Vagina (tissue), 2 donors: ENCODE data around the gene AGFG1.

Experiments
- POLR2A ChIP-seq, 2 donors: fragments of 450-650 bp; IDR thresholded peaks; one replicate each; pipeline ENCODE4 v1.6.1; 2017; ENCODE audit warnings: antibody characterized with exemption in 2 of 2, mild to moderate bottlenecking in 2 of 2, moderate library complexity in 2 of 2
- TF ChIP-seq, protein P1 (sequence below), 3 experiments: fragments of 450-650 bp in 2 of 3; fragments of 200-600 bp in 1 of 3; sonication (generic) in 1 of 3; IDR thresholded peaks; one replicate each; pipeline ENCODE4 v1.5.1; 2017 to 2019; ENCODE audit warnings: antibody characterized with exemption in 3 of 3, mild to moderate bottlenecking in 2 of 3, moderate library complexity in 2 of 3

DNA sequence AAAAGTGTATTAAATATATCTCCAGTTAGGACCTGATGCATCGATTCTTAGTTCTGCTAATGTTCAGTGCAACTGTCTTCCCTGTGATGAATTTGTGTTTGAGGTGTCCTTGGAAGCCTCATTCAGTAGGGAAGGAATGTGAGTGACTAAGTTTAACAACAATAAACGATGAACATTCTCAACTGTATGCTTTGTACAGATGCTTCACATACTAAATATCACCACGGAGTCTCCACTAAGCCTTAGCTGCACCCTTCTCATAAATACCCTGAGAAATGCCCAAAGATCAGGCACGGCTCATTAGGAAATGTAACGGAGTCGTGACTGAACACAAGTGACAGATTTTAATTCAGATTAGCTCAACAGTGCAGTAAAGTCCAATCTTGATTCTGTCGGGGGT, 24.4 kb upstream of the AGFG1 start:
- TF ChIP-seq, protein P1, sequence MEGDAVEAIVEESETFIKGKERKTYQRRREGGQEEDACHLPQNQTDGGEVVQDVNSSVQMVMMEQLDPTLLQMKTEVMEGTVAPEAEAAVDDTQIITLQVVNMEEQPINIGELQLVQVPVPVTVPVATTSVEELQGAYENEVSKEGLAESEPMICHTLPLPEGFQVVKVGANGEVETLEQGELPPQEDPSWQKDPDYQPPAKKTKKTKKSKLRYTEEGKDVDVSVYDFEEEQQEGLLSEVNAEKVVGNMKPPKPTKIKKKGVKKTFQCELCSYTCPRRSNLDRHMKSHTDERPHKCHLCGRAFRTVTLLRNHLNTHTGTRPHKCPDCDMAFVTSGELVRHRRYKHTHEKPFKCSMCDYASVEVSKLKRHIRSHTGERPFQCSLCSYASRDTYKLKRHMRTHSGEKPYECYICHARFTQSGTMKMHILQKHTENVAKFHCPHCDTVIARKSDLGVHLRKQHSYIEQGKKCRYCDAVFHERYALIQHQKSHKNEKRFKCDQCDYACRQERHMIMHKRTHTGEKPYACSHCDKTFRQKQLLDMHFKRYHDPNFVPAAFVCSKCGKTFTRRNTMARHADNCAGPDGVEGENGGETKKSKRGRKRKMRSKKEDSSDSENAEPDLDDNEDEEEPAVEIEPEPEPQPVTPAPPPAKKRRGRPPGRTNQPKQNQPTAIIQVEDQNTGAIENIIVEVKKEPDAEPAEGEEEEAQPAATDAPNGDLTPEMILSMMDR (IDR thresholded peaks at IDR 0.05) = no peak
- TF ChIP-seq POLR2A (IDR thresholded peaks at IDR 0.05) = no peak
